GM19240 (cell line): ENCODE data around the gene ATXN1.

Experiments used
- DNase-seq: peaks from one replicate; pipeline ENCODE4 v3.0.0; 2011; ENCODE audit warnings: low spot score; ENCODE audit not compliant: insufficient read length

The ATXN1 gene

DNA sequence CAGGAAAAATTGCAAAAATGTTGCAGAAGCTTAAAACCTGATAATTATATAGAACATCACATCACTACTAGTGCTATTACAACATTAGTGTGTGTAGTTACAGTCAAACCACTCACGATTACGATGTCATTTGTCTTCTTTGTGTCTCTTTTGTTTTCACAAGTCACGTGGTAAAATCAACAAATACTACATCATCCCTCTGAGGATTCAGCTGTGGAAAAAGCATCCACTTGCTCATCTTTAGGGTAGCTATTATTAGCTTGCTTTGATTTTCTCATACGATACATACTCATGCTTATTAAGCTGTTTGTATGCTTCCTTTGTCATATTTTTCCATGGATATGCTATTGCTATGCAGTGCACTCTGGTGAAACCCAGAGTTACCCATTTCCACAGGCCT, 22.2 kb upstream of the ATXN1 start:
- no peak for DNase-seq

DNA sequence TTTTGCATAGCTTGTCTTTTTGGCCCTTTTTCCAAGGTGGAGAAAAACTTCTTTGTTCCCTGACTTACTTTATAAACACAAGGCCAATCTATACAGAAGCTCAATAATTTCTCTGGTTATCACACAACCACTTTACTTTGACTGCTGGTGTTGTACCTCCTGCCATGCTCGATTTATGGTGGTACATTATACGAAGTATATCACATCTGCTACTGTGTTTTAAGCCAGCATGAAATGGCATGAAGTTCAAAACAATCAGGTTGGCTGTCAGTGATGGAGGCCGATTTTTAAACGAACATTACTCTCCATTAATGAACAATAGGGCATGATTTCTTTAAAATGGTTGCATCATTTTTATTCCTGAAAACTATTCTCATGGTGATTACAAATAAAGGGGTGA, 21.0 kb upstream of the ATXN1 start:
- no peak for DNase-seq

DNA sequence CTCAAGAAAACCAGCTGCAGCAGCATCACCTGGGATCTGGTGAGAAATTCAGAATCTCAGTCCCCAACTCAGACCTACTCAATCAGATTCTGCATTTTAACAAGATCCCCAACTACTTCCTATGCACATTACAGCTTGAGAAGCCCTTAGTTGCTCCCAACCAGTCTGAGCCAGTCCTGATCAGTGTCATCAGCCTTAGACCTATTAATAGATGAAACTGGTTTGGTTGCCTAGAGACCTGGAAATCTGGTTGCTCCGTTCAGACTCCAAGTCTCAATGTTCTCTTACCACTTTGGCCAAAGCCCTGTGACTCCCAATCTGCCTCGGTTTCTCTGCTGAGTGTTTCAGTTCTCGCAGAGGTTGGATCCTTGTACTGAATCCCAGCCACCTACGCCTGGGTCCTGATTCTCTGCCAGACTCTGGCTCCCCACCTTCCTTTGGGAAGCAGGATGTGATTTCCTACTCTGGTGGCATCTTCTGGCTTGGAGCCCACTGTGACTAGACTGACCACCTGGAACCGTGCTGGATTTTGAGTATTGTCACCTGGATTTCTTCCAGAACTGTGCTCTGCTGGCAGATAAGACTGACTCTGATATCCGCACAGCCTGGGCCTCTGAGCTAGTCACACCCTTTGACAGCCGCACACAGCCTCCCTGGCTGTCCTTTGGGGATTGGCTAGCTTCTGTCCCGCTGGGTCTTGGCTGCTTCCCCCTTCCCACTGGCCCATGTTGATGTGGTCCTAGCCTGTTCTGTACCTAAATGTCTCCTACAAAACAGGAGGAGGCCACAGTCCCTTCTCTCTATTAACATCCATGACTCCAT, 20.3 kb upstream of the ATXN1 start:
- no peak for DNase-seq

DNA sequence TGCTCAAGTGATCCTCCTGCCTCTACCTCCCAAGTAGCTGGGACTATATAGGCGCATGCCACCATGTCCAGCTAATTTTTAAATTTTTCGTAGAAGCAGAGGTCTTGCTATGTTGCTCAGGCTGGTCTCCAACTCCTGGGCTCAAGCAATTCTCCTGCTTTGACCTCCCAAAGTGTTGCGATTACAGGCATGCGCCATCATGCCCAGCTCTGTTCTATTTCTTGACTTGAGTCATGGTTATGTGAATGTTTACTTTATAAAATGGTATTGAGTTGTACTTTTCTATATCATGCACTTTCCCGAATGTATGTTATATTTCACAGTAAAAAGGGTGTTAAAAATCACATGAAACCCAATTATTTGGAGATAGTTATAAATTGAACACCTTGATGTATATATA, 17.3 kb upstream of the ATXN1 start:
- no peak for DNase-seq

DNA sequence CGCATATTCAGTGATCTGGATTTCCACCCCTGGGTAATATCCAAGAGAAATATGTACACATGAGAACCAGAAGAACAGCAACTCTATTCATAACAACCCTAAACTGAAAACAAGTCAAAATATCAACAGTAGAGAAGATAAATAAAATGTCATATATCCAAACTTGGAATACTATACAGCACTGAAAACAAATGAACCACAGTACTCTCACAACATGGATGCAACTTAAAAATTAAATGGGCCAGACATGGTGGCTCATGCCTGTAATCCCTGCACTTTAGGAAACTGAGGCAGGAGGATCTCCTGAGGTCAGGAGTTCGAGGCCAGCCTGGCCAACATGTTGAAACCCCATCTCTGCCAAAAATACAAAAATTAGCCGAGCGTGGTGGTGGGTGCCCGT, 16.5 kb upstream of the ATXN1 start:
- DNase-seq: no peak

DNA sequence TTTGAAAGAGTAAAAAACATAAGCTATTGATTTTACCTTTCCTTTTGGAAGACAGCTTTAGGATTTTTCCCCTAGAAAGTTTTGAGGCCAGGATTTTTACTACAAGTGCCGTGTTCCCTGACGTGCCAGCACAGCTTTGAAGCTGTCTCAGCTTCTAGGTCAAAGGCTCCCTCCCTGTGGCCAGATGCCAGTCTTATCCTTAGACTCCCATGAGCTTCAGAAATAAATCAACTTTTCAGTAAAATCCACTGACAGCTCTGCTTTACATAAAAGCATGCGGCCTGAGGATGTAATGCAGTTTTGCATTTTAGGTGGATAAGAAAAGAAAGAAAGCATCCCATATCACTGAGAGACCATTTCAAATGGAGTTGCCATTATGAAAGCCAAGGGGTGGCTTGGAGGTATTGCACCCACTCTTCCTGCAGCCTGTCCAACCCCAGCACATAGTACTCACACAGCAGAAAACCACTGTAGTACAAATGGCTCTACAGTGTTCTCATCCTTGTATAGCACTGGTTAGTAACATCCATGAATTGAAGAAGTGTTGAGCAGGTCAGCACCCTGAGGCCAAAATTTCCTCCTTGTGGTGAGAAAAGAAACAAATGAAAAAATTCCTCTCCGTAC, 15.2 kb upstream of the ATXN1 start:
- no peak for DNase-seq

DNA sequence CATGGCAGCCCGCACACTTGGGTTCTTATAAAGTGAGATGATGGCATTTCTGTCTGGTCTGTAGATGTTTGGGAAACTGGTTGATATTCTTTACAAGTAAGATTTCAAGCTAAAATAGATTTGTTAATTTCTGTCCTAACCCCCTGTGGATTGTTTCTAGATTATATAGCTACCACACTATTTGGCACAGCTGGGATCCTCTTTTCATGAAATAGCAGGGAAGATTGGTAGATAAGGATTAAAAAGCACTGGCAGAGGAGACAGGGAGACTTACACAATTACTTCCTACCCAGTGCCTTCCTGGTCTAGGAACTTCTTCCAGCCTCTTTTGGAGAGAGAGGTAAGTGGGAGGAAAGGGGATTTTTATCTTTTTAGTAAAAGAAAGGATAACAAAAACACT, 13.2 kb upstream of the ATXN1 start:
- DNase-seq: no peak

DNA sequence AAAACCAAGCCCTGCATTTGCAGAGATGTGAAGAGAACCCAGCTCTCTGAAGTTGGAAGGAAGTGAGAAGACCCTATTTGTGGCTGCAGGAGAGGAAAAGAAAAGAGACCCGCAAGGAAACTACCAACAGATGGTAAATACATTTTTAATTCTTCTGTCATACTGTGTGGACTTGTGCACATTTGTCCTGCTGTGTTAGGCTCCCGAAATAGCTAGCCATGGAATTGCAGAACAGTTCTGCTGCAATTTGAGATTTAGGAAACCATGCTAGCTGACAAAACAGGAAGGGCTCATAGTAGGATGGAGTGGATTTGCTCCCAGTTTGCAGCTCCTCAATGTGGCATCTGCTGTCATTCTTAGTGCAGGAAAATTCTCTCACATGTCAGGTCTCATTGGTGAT, 12.1 kb upstream of the ATXN1 start:
- DNase-seq: no peak

DNA sequence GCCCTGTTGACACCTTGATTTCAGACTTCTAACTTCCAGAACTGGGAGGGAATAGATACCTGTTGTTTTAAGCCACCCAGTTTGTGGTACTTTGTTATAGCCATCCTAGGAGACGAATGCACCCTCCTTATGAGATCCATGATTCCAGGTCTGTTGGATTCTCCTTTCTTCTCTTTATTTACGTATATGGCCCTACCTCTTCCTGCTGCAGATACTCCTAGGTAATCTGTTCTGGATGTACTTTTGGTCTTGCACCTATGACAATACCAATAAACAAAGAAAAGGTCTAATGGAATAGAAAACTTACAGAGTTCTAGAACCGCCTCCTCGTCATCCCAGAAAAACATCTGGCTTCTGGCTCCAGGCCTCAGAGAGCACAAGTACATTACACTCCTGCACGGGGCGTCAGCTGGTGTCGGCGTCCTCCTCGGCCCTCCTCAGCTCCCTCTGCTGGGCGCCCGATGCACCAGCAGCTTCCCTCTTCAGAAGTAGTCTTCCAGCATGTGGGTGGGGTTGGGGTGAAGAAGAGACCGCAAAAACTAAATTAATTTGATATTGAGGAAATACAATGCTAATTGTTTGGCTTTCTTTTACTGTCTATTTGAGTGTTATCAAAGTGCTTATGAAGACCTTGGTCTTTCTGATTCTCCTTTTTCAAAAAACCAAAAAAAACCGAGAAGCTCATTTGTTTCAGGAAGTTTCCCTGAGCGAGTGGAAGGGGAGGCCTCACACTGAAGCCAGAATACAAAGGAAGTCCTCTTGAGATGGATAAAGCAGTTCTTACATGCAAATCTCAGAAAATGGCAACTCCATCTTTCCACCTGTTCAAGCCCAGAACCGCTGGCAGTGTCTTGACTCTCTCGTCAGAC, 9.7 kb upstream of the ATXN1 start:
- DNase-seq: peak; percentile 56

DNA sequence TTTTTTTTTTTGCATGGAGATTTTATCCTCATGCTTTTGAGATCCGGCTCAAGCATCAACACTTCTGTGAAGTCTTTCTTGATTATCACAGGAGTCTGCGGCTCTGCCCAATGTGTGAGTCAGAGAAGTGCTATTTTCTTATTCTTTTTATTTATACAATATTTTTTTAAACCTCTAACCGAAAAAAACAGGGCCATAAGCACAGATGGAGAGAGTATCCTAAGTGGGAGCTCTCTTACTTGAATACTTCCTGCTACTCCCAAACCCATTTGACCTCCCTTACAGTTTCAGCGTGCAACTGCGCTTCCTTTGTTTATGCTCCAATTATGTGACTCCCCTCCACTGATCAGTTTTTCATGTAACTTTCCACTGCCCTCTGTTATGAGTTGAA, 8.7 kb upstream of the ATXN1 start:
- DNase-seq: no peak

DNA sequence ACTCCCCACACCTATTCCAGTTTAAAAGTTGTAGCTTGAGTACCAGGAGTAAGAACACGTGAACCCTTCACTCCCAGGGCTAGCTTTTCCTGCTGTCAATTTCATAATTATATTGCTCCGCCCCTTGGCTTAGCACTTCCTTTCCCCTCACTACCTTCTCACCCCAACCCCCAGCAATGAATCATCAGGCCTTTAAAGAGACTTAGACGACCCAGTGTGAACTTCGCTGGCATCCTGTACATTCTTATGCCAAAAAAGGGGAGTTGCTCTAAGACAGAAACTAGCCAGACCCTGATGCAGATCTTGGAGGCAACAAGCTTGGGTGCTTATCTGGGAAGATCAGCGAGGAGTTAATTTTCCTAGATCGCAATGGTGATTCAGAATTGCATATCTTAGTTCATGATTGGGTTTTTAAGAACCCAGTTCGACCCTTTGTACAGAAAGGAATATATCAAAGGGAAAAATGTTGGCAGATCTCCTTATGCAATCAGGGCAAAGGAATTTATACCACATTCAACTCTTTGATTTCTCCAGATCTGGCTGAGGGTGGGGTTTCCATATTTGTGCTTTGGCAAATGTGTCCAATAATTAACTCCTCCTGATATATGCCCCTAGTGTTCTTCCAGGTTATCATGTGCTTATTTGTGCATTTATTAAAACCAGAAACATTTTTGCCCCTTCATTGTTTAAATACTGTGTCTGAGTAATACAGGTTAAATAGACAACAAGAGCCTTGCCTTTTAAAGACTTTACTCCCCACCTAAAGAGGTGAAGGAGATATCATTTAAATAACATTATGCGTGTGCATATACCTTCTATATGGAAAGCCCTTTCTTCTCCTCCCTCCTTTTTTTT, 8.1 kb upstream of the ATXN1 start:
- DNase-seq: no peak

DNA sequence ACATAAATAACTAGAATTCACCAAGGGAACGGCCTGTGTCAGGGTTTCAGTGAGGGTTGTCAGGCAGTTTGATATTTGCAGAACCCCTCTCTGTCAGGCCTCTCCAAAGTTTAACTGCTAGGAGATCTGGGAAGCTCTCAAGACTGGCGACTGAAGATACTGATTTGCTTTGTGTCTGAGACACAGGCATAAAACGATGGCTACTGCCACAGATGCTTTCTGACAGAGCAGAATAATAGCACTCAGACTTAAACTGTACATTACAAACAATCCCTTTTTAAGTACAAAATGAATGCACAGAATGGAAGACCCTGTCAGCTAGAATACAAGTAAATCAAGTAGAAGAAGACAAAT, 7.2 kb upstream of the ATXN1 start:
- DNase-seq: no peak

DNA sequence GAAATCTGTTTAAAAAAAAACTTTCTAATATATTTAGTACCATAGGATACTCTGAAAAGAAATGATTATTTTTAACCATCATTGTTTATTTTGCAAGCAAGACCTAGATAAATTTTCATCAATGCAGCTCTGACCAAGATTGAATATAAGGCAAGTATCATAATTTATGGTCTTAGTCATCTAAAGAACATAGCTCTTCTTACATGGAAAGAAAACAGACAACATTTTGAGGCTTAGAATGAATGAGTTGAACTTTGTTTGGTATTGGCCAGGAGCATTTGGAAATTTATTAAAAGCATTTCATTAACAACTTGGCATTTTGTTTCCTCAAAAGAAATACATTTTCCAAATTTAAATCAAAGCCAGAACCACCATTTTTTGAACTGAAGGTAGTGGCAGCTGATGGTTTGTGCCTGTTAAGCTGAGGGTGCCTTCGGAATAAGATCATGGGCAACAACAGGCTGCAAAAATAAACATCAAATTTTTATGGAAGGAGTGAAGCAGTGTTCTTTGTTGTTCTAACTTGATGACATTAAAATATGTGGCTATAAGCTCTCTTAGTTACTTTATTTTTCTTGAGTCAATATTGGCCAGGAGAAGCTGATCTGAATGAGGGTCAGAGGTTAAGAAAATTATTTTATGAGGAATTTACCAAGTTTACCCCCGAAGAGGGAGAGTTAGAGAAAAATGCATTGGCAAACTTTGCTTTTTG, 6.7 kb upstream of the ATXN1 start:
- DNase-seq: no peak

DNA sequence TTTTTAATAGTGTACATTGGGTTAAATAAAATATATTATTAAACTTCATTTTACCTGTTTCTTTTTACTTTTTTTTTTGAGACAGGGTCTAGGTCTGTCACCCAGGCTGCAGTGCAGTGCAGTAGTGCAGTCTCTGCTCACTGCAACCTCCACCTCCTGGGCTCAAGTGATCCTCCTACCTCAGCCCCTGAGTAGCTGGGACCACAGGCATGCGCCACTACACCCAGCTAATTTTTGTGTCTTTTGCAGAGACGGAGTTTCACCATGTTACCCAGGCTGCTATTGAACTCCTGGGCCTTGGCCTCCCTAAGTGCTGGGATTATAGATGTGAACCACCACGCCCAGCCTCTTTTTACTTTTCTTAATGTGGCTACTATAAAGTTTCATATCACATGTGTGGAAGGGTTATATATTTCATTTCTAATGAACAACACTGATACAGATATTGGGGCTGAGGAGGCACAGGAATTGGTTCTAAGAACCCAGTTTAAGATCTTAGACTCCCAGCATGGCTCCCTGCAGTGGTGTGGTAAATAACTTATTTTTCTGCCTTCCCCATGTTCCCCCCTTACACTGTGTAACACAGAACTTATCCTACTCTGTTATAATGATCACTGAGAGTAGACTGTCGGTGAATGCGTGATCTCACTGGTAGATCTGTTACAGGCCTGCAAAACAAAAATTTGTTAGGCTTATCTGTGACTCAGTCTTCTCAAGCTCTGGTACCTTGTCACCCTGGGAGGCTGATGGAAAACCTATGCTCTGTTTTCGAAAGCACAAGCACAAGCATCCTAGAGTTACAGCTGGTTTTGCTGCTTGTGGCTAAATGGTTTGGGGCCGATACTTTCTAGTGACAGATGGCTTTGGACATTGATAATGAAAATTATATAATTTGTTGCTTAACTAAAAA, 5.8 kb upstream of the ATXN1 start:
- no peak for DNase-seq

DNA sequence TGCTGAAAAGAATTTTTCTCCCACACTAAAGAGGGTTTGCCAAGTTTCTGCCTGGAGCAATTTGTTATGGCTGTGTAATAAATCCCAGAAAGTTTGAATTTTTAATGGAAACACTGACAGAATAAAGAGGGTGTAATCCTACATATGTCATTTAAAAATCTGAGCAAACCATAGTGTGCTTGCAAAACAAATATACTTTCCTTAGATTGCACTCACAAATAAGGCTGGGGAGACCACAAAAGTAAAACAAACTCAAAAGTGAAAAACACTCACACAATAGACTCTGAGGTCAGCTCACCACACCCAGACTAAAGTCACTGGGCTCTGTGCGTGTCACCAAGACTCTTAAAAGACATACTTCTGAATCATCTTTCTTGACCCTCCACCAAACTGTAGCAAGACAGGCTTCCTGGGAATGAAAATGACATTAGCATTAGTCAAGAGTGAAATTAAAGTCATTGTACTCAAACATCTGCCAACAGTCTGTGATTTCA, 4.8 kb upstream of the ATXN1 start:
- no peak for DNase-seq

DNA sequence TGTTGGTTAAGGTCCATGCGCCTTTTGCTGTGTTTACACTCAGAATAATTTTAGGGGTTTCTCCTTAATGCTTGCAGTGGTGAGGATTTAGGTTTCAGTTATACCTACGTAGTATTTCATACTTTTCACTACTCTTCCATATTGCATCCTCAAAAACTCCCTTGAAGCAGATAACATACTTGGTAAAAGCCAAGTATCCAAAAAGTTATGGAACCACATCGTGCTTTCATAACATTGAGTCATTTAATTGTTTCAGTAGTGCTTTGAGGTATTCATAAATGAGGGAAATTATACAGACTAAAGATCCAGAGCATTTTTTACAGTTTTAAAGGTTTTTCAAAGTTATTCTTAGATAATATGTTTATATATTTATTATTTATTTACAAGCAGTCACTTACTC, 4.0 kb upstream of the ATXN1 start:
- DNase-seq: no peak

DNA sequence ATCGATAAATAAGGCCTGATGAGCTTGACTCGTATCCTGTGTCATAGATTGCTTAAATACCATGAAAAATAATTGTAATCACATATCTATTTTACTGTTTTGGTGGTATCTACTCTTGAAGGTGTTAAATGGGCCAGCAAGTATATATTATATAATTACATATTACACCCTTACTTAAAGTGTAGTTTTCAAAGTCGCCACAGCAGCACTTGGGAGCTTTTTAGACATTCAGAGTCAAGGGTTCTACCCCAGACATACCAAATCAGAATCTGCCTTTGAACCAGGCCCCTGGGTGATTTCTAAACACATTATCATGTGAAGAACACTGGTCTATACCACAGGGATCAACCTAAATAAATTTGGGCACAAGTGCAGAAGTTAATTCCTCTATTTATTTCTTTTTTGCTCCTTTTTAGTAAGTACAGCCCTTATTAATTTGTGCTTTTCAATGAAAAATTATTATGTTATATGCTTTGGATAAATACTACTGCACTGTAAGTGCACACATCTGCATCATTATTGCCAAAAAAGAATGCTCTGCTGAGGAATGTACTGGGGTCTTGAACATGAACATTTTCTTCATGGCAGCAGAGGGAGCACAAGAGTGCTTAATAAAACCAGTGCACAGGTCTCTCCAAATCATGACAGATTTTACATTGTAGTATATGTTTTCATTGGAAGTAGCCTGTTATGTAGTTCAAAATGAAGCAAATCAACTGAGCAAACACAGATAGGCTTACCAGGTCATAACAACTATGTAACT, 3.1 kb upstream of the ATXN1 start:
- DNase-seq: no peak

DNA sequence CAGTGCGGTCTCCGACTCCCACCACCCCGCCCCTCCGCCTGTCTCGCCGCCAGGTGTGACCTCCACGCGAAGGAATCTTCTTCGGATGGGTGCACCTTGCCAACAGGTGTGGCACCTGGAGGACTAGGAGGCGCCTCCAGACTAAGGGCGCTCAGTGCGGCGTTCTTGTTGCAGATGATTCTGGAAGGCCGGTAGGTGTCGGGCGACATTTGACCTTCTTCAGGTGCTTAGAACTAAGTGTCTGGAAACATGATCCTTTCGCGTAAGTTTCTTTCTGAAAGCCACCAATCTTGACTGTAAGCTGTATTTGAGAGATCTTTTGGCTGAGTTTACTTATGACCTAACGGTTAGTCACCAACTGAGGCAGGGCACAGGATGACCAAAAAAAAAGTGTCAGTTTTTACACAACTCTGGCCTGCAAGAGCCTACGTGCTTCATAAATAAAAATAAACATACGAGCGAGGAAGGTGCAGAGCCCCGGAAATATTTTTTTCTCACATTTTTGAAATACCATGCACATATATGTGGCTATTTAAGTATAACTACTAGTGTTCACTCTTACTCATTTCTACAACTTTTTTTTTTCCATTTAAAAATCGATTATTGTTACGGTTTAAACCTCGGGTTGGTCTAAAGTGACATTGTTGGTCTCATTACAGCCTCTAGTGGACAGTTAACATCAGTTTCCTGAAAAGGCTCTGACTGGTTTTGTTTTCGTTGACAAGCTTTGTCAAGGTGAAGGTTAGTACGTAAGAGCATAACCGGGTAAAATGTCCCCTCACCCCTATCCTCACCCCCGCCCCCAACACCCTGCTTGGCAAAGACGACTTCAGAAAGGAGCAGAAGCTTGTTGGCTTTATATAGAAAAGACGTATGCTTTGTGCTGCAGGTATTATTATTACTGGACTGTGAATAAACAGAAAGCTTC, 1.6 kb upstream of the ATXN1 start:
- peak; percentile 39 for DNase-seq
